Measurements from ENCODE around the gene GTF2H3. TPM values are rescaled to one million over a fixed set of nuclear protein-coding genes. Genes with fewer than 3 reads are reported as not detected.

Gene GTF2H3
- total RNA-seq, 1 experiment from 2014 or later: 85.0 TPM

- DNase-seq (ENCODE audit: unreplicated experiment): no peak
- H3K36me3 Mint-ChIP-seq (ENCODE audit: insufficient read depth, unreplicated experiment): peaks cover 88% of the 10 kb centered on the region
- H3K27me3 Mint-ChIP-seq (ENCODE audit: insufficient read depth, unreplicated experiment): no peaks in the 10 kb centered on the region
- POLR2A ChIA-PET: interaction anchor here (0.7 to 1.6 kb wide), 2 partner anchors 30 to 42 kb away, joined by 3 to 6 read pairs; partner anchors contain the start of gene DDX55
- H3K27ac Mint-ChIP-seq (ENCODE audit: low read depth, unreplicated experiment): peak overlapping the region; percentile 59
- CTCF ChIA-PET: no interaction called here
- no peaks in the 10 kb centered on the region for H3K9me3 Mint-ChIP-seq (ENCODE audit: unreplicated experiment)
- BruUV-seq (replicated peaks): no TSS peak
- intact Hi-C loops (cut with micrococcal nuclease): no loop called here
- H3K4me3 Mint-ChIP-seq (ENCODE audit: unreplicated experiment): no peak overlapping the region
- no peak for TF ChIP-seq CTCF (IDR thresholded peaks at IDR 0.05; ENCODE audit: unreplicated experiment)
- H3K4me1 Mint-ChIP-seq (ENCODE audit: insufficient read depth, unreplicated experiment): no peaks in the 10 kb centered on the region
Observed at GRCh38 chr12:123643911-123644310, 10.3 kb downstream of the GTF2H3 start.

GRCh38 chr12:123645380-123645779 is 11.8 kb downstream of the GTF2H3 start:
- CTCF ChIA-PET: interaction anchor here (0.6 to 1.2 kb wide), 3 partner anchors 12 to 1510 kb away, joined by 3 to 5 read pairs (median 4); no protein-coding TSS in a partner anchor
- peaks cover 93% of the 10 kb centered on the region for H3K36me3 Mint-ChIP-seq (ENCODE audit: insufficient read depth, unreplicated experiment)

GRCh38 chr12:123645878-123646277 is 12.2 kb downstream of the GTF2H3 start:
- no peaks in the 10 kb centered on the region for H3K4me1 Mint-ChIP-seq (ENCODE audit: insufficient read depth, unreplicated experiment)
- DNase-seq (ENCODE audit: unreplicated experiment): no peak
- CTCF ChIA-PET: interaction anchor here (0.6 to 1.2 kb wide), 3 partner anchors 12 to 1511 kb away, joined by 3 to 5 read pairs (median 4); no protein-coding TSS in a partner anchor

More at GRCh38 chr12:123645380-123645779, 11.8 kb downstream of the GTF2H3 start:
- Mint-ChIP-seq H3K27ac (ENCODE audit: low read depth, unreplicated experiment) (no peak overlapping the region), H3K4me1 (ENCODE audit: insufficient read depth, unreplicated experiment) (no peaks in the 10 kb centered on the region), H3K27me3 (ENCODE audit: insufficient read depth, unreplicated experiment) (no peaks in the 10 kb centered on the region), H3K9me3 (ENCODE audit: unreplicated experiment) (no peaks in the 10 kb centered on the region), H3K4me3 (ENCODE audit: unreplicated experiment) (no peak overlapping the region)
- no peak for DNase-seq (ENCODE audit: unreplicated experiment)
- no peak for TF ChIP-seq CTCF (IDR thresholded peaks at IDR 0.05; ENCODE audit: unreplicated experiment)
- intact Hi-C loops (cut with micrococcal nuclease): no loop called here
- POLR2A ChIA-PET: interaction anchor here (0.6 to 1.5 kb wide), 4 partner anchors 10 to 294 kb away, joined by 3 to 5 read pairs (median 4); no protein-coding TSS in a partner anchor
- BruUV-seq (replicated peaks): no TSS peak

GRCh38 chr12:123648401-123648800 is 14.8 kb downstream of the GTF2H3 start:
- TF ChIP-seq CTCF (IDR thresholded peaks at IDR 0.05; ENCODE audit: unreplicated experiment): no peak
- no peak overlapping the region for H3K4me3 Mint-ChIP-seq (ENCODE audit: unreplicated experiment)
- CTCF ChIA-PET: interaction anchor here (0.7 kb wide), 1 partner anchor 457 kb away, joined by 3 read pairs; no protein-coding TSS in a partner anchor
- no peaks in the 10 kb centered on the region for H3K27me3 Mint-ChIP-seq (ENCODE audit: insufficient read depth, unreplicated experiment)
- POLR2A ChIA-PET: no interaction called here
- intact Hi-C loops (cut with micrococcal nuclease): no loop called here
- H3K36me3 Mint-ChIP-seq (ENCODE audit: insufficient read depth, unreplicated experiment): peaks cover 100% of the 10 kb centered on the region
- DNase-seq (ENCODE audit: unreplicated experiment): no peak
- no TSS peak for BruUV-seq (replicated peaks)
- H3K27ac Mint-ChIP-seq (ENCODE audit: low read depth, unreplicated experiment): no peak overlapping the region
- no peaks in the 10 kb centered on the region for H3K9me3 Mint-ChIP-seq (ENCODE audit: unreplicated experiment)
- H3K4me1 Mint-ChIP-seq (ENCODE audit: insufficient read depth, unreplicated experiment): no peaks in the 10 kb centered on the region

More at GRCh38 chr12:123645878-123646277, 12.2 kb downstream of the GTF2H3 start:
- Mint-ChIP-seq H3K9me3 (ENCODE audit: unreplicated experiment) (no peaks in the 10 kb centered on the region), H3K36me3 (ENCODE audit: insufficient read depth, unreplicated experiment) (peaks cover 93% of the 10 kb centered on the region), H3K27me3 (ENCODE audit: insufficient read depth, unreplicated experiment) (no peaks in the 10 kb centered on the region), H3K4me3 (ENCODE audit: unreplicated experiment) (no peak overlapping the region), H3K27ac (ENCODE audit: low read depth, unreplicated experiment) (no peak overlapping the region)
- TF ChIP-seq CTCF (IDR thresholded peaks at IDR 0.05; ENCODE audit: unreplicated experiment): no peak
- POLR2A ChIA-PET: interaction anchor here (1.1 to 1.5 kb wide), 2 partner anchors 10 to 15 kb away, joined by 3 to 5 read pairs; no protein-coding TSS in a partner anchor
- no TSS peak for BruUV-seq (replicated peaks)
- intact Hi-C loops (cut with micrococcal nuclease): no loop called here

Data from MCF 10A (cell line).